WTC11 (cell line): ENCODE results near the gene PRSS33. TPM values are rescaled to one million over a fixed set of nuclear protein-coding genes. Genes with fewer than 3 reads are reported as not detected.

ENCODE experiments used
- ATAC-seq: fragments of 200-7000 bp; cut with Tn5 transposase; 2 replicates; pipeline ENCODE4 v1.10.0; 2021; ENCODE audit warnings: mild to moderate bottlenecking, moderate library complexity
- CTCF ChIA-PET: fragments of 300-600 bp; sonication (Branson Sonifier 250); formaldehyde crosslinking; loops from one replicate; lab custom pipeline; 2021; ENCODE audit warnings: antibody characterized with exemption; lab: Charles Lee
- POLR2A ChIA-PET: fragments of 350-600 bp; sonication (Branson Sonifier 250); formaldehyde crosslinking; loops from one replicate; lab custom pipeline; 2021; ENCODE audit warnings: antibody characterized with exemption; lab: Charles Lee
- DNase-seq: peaks from one replicate; pipeline ENCODE4 v3.0.0; 2021; ENCODE audit warnings: low spot score
- H3K27ac Mint-ChIP-seq: 2 replicates; pipeline ENCODE4 v1.8.0; 2021; ENCODE audit warnings: mixed read lengths
- H3K27me3 Mint-ChIP-seq: 2 replicates; pipeline ENCODE4 v1.8.0; 2021; ENCODE audit warnings: low read depth, mild to moderate bottlenecking, moderate library complexity, mixed read lengths
- H3K36me3 Mint-ChIP-seq: 2 replicates; pipeline ENCODE4 v1.8.0; 2021; ENCODE audit warnings: mixed read lengths
- H3K4me1 Mint-ChIP-seq: 2 replicates; pipeline ENCODE4 v1.8.0; 2022; ENCODE audit warnings: mixed read lengths
- H3K4me3 Mint-ChIP-seq: 2 replicates; pipeline ENCODE4 v1.8.0; 2021; ENCODE audit warnings: mild to moderate bottlenecking, moderate library complexity, mixed read lengths
- H3K9me3 Mint-ChIP-seq: 2 replicates; pipeline ENCODE4 v1.8.0; 2021; ENCODE audit warnings: mixed read lengths
- AR ChIP-seq: fragments of 250-450 bp; sonication (Bioruptor Pico); IDR thresholded peaks from 2 replicates; pipeline ENCODE4 v1.9.0; 2021; ENCODE audit warnings: mild to moderate bottlenecking
- ATF2 ChIP-seq: sonication (generic); formaldehyde crosslinking; IDR thresholded peaks from 2 replicates; pipeline ENCODE4 v1.8.1; 2022; ENCODE audit warnings: low read depth, missing genetic modification reagents, borderline replicate concordance
- CDX4 ChIP-seq: fragments of 250-450 bp; sonication (Bioruptor Pico); IDR thresholded peaks from 2 replicates; pipeline ENCODE4 v1.9.0; 2021; ENCODE audit warnings: moderate library complexity, mild to moderate bottlenecking, inconsistent platforms, borderline replicate concordance
- E2F1 ChIP-seq: sonication (generic); formaldehyde crosslinking; IDR thresholded peaks from 2 replicates; pipeline ENCODE4 v1.8.0; 2022; ENCODE audit warnings: mild to moderate bottlenecking, missing genetic modification reagents
- EMX1 ChIP-seq: fragments of 250-450 bp; sonication (Bioruptor Pico); IDR thresholded peaks from 2 replicates; pipeline ENCODE4 v1.8.0; 2021; ENCODE audit warnings: mild to moderate bottlenecking
- FOXK1 ChIP-seq: sonication (generic); formaldehyde crosslinking; IDR thresholded peaks from 2 replicates; pipeline ENCODE4 v1.8.0; 2022; ENCODE audit warnings: mild to moderate bottlenecking, moderate library complexity, missing genetic modification reagents
- IRF1 ChIP-seq: sonication (generic); formaldehyde crosslinking; IDR thresholded peaks from 2 replicates; pipeline ENCODE4 v1.8.0; 2023; ENCODE audit warnings: missing genetic modification reagents
- IRF2 ChIP-seq: sonication (generic); formaldehyde crosslinking; IDR thresholded peaks from 2 replicates; pipeline ENCODE4 v1.8.0; 2022; ENCODE audit warnings: low read depth, missing genetic modification reagents, borderline replicate concordance
- JAZF1 ChIP-seq: fragments of 250-450 bp; sonication (Bioruptor Pico); IDR thresholded peaks from 2 replicates; pipeline ENCODE4 v1.9.0; 2021; ENCODE audit warnings: moderate library complexity, mild to moderate bottlenecking, inconsistent platforms
- MLX ChIP-seq: sonication (generic); formaldehyde crosslinking; IDR thresholded peaks from 2 replicates; pipeline ENCODE4 v1.8.1; 2023; ENCODE audit warnings: mild to moderate bottlenecking, missing genetic modification reagents, moderate library complexity
- TEAD1 ChIP-seq: sonication (generic); formaldehyde crosslinking; IDR thresholded peaks from 2 replicates; pipeline ENCODE4 v1.8.0; 2022; ENCODE audit warnings: mild to moderate bottlenecking, missing genetic modification reagents
- ZMAT4 ChIP-seq: fragments of 250-450 bp; sonication (Bioruptor Pico); IDR thresholded peaks from 2 replicates; pipeline ENCODE4 v1.9.0; 2021; ENCODE audit warnings: mild to moderate bottlenecking
- ZNF396 ChIP-seq: fragments of 250-450 bp; sonication (Bioruptor Pico); IDR thresholded peaks from 2 replicates; pipeline ENCODE4 v1.8.0; 2021; ENCODE audit warnings: mild to moderate bottlenecking, moderate library complexity, borderline replicate concordance
- ZNF425 ChIP-seq: fragments of 250-450 bp; sonication (Bioruptor Pico); conservative IDR thresholded peaks from 2 replicates; pipeline ENCODE4 v1.9.0; 2021; ENCODE audit warnings: mild to moderate bottlenecking
- total RNA-seq: library from RNA; stranded (reverse); gene quantifications from 3 replicates; pipeline ENCODE4 v1.2.3, GENCODE V29; 2021

The PRSS33 gene
- total RNA-seq, 1 experiment from 2014 or later = 0.24 TPM

- TF ChIP-seq AR (CRISPR knock-in tag) (no peak), E2F1 (CRISPR knock-in tag) (no peak), ZNF425 (no peak), ZMAT4 (CRISPR knock-in tag) (no peak), MLX (no peak), TEAD1 (CRISPR knock-in tag) (no peak), ATF2 (CRISPR knock-in tag) (no peak), EMX1 (CRISPR knock-in tag) (no peak), FOXK1 (CRISPR knock-in tag) (no peak), IRF1 (CRISPR knock-in tag) (no peak)
These were observed 24.2 kb downstream of the PRSS33 start (continued) for GRCh38 chr16:2763173-2763572.

GRCh38 chr16:2762711-2763110, 24.6 kb downstream of the PRSS33 start:
- ChIA-PET POLR2A (interaction anchor here (0.6 kb wide), 2 partner anchors 10 kb away, joined by 3 read pairs; no protein-coding TSS in a partner anchor), CTCF (no interaction called here)
- TF ChIP-seq IRF2 (CRISPR knock-in tag) (no peak), ZNF396 (CRISPR knock-in tag) (no peak), CDX4 (CRISPR knock-in tag) (no peak), IRF1 (CRISPR knock-in tag) (no peak), JAZF1 (no peak)
- peaks cover 75% of the 10 kb centered on the region for H3K9me3 Mint-ChIP-seq
- DNase-seq (no peak), ATAC-seq (no peak)
- H3K4me3 Mint-ChIP-seq = no peak overlapping the region
- H3K4me1 Mint-ChIP-seq = no peaks in the 10 kb centered on the region
- H3K27ac Mint-ChIP-seq = no peak overlapping the region
- H3K27me3 Mint-ChIP-seq = no peaks in the 10 kb centered on the region
- peaks cover 100% of the 10 kb centered on the region for H3K36me3 Mint-ChIP-seq
